DND-41 (cell line): ENCODE results near the gene GRIK4.

Experiments used
- CTCF ChIP-seq: IDR thresholded peaks from 2 replicates; pipeline ENCODE4 v1.5.1; 2012; ENCODE audit warnings: borderline replicate concordance, low read length, moderate library complexity, mild to moderate bottlenecking; ENCODE audit not compliant: poor library complexity, severe bottlenecking; ENCODE audit errors: extremely low read depth
- EZH2 ChIP-seq: IDR thresholded peaks from 3 replicates; pipeline ENCODE4 v1.6.1; 2012; ENCODE audit warnings: borderline replicate concordance, low read depth, mild to moderate bottlenecking, moderate library complexity, low read length, inconsistent platforms; ENCODE audit not compliant: severe bottlenecking

DNA sequence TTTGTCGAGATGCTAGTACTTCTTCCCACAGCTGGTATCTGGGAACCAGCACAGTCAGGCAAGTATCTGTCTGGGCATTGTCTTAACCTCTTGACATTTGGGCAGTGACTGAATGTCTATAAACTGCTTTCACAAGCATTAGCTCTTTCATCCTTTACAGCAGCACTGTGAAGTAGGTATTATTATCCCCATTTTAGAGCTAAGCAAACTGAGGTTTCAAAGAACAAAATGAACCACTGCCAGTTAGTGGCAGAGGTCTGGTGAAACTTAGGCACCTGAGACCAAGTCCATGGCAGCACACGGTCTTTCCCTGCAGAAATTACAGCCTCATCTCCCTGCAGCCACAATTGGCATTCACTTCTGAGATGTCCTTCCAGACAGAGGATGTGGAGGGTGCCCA is 401.4 kb downstream of the GRIK4 start:
- TF ChIP-seq CTCF (no peak), EZH2 (no peak)
